Activated naive CD4-positive, alpha-beta T cell treated with anti-CD3 and anti-CD28 coated beads, Interleukin-2, amount 50 U/mL, for 24 hours (primary cell): ENCODE measurements around the gene COL28A1.

Experiments
- H3K27ac Mint-ChIP-seq: one replicate; pipeline ENCODE4 v1.8.0; 2021; ENCODE audit warnings: mild to moderate bottlenecking, mixed read lengths
- H3K27me3 Mint-ChIP-seq: one replicate; pipeline ENCODE4 v1.8.0; 2021; ENCODE audit warnings: mixed read lengths
- H3K36me3 Mint-ChIP-seq: one replicate; pipeline ENCODE4 v1.8.0; 2021; ENCODE audit warnings: mixed read lengths
- H3K4me1 Mint-ChIP-seq: one replicate; pipeline ENCODE4 v1.8.0; 2021; ENCODE audit warnings: mixed read lengths
- H3K4me3 Mint-ChIP-seq: one replicate; pipeline ENCODE4 v1.8.0; 2021; ENCODE audit warnings: mild to moderate bottlenecking, mixed read lengths
- H3K9me3 Mint-ChIP-seq: one replicate; pipeline ENCODE4 v1.8.0; 2021; ENCODE audit warnings: mixed read lengths

Gene COL28A1

DNA sequence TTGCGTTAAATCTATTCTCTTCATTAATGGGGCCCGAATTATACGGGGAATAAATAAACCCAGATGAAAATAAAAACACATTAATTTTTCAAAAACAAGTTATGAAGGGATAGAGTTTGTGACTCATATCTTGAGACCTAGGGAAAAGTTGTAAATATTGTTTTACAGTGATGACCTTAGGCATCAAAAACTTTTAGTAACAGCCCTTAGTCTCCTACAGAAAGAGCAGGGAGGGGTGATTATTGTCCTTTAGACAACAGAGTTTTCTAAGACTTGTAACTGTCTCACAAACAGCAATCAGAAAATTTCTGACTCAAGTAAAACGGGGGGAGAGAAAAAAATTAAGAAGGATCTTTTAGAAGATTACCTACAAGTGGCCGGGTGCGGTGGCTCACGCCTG is 102.7 kb downstream of the COL28A1 start:
- H3K27ac Mint-ChIP-seq, result no peak overlapping the region
- no peak overlapping the region for H3K4me3 Mint-ChIP-seq
- H3K9me3 Mint-ChIP-seq, result no peaks in the 10 kb centered on the region
- H3K27me3 Mint-ChIP-seq, result no peaks in the 10 kb centered on the region
- no peaks in the 10 kb centered on the region for H3K4me1 Mint-ChIP-seq
- H3K36me3 Mint-ChIP-seq, result no peaks in the 10 kb centered on the region

DNA sequence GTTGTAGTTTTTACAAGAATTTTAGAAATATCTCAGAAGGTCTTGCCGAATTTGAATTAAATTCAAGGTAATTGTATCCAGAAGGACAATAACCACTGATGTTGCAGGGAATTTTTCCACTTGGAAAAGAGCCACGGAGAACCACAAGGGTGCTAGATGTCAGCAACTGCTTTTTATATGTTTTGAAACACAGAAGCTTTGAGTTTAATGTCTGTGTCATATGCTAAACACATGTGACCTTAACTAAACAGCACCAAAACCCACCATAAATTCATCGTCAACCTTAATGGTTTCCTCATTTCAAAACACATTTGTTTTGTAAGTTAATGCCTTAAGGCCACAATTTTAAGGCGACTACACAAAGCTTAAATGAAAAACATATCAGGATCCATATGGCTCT is 106.9 kb downstream of the COL28A1 start:
- Mint-ChIP-seq H3K4me3 (no peak overlapping the region), H3K36me3 (no peaks in the 10 kb centered on the region), H3K27ac (no peak overlapping the region), H3K4me1 (peaks cover 13% of the 10 kb centered on the region), H3K9me3 (no peaks in the 10 kb centered on the region), H3K27me3 (no peaks in the 10 kb centered on the region)

DNA sequence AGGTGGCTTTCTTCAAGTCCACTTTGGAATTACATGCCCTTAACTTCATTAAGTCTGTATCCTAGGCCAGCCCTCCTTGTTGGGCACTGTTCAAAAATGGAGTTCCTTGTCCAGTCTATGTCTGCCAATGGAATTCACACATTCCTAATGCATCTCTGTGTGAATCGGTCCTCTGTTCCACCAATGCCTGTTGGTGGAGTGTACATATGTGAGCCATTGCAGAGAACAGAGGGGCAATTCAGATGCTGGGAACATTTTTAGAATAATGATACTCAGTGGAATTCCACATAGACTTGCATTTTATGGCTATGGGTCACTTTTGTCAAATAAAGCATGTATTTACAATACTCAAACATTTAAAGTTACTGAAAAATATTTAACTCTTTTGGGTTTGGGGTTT is 108.3 kb downstream of the COL28A1 start:
- no peaks in the 10 kb centered on the region for H3K36me3 Mint-ChIP-seq
- peaks cover 13% of the 10 kb centered on the region for H3K4me1 Mint-ChIP-seq
- no peaks in the 10 kb centered on the region for H3K27me3 Mint-ChIP-seq
- H3K27ac Mint-ChIP-seq, result no peak overlapping the region
- H3K9me3 Mint-ChIP-seq, result no peaks in the 10 kb centered on the region
- H3K4me3 Mint-ChIP-seq, result no peak overlapping the region

DNA sequence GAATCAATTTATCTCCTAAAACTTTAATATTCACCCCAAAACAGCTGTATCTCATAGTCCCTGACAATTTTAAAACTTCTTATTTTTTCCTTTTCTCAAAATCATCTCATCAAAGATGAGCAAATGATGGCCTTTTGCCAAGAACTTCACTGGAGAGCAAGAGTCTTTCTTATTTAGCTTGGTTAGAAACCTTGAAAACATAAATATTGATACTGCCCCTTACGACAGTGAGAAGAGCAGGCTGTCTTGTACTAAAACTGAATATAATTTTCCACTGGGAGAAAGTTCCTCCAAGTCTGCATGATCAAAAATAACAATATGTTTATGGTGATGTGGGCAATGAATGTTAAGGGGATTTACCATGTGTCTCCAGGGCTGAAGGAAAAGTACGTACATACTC is 109.0 kb downstream of the COL28A1 start:
- no peaks in the 10 kb centered on the region for H3K27me3 Mint-ChIP-seq
- peaks cover 13% of the 10 kb centered on the region for H3K4me1 Mint-ChIP-seq
- no peaks in the 10 kb centered on the region for H3K9me3 Mint-ChIP-seq

DNA sequence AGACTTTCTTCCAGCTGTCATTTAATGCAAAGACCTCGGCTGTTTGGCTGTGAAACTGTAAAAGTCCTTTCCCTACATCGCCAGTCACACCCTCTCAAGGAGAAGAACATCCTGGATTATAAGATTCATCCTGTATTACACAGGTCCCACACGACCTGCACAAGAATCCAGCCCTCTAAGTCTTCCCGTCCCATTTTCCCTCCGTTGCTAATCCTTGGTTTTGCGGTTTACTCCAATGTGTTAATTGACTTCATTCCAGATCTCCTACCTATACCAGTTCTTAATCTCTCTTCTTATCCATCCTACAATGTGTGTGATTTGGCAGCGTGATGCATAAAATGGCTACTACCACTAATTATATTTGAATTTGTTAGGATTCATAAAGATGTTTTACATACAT is 110.4 kb downstream of the COL28A1 start:
- Mint-ChIP-seq H3K4me3 (peak overlapping the region; percentile 11), H3K9me3 (no peaks in the 10 kb centered on the region), H3K27ac (no peak overlapping the region), H3K4me1 (peaks cover 13% of the 10 kb centered on the region), H3K36me3 (no peaks in the 10 kb centered on the region), H3K27me3 (no peaks in the 10 kb centered on the region)

More for the DNA sequence above, 109.0 kb downstream of the COL28A1 start:
- H3K4me3 Mint-ChIP-seq, result no peak overlapping the region
- no peak overlapping the region for H3K27ac Mint-ChIP-seq
- no peaks in the 10 kb centered on the region for H3K36me3 Mint-ChIP-seq

DNA sequence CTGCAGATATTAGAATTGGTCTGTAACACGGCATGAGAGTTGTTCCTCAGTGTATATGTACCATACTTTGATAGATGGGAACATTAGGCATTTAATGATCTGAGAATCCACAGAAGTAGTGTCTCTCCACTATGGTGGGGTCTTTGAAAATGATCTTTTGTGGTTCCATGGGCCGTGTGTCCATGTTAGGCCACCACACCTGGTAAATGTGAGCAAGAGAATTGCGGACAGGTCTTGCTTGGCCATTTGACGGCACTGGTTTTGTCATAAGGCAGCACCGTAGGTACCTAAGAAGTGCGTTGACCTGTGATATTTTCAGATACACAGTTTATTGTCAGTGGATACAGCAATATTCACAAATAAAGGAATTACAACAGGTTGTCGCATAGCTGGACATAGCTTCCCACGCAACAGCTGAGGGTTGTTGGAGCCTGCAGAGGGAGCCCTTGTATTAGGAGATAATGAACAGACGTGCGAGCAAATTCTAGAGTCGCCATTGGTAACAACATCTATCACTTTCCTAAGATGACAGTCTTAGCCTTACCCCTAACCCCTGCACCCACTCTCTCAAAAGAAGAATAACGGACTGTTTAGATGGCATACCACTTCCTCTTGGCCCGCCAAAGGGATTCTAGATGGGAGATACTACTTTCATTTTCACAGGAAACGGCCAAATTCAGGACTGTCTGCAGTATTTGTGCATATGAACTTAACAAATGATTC is 111.4 kb downstream of the COL28A1 start:
- H3K4me3 Mint-ChIP-seq, result peak overlapping the region; percentile 80
- no peaks in the 10 kb centered on the region for H3K9me3 Mint-ChIP-seq
- H3K27ac Mint-ChIP-seq, result no peak overlapping the region
- no peaks in the 10 kb centered on the region for H3K36me3 Mint-ChIP-seq
- H3K27me3 Mint-ChIP-seq, result no peaks in the 10 kb centered on the region
- peaks cover 13% of the 10 kb centered on the region for H3K4me1 Mint-ChIP-seq

DNA sequence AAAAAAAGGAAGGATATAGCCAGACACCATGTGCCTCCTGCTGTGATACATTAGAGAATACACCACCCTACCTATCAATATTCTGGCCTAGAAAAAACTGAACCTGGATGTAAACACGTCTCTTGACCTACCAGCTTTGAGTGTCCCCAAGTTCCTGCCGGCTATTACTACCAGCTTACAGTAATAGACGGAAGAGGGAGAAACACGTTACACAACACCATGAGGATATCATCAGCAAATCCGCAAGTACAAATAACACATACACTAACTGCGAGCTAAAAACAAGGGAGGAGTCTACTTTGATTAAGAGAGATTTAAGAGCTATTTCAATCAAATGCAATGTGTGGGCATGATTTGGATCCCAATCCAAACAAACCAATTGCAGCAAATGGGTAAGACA is 113.0 kb downstream of the COL28A1 start:
- H3K27me3 Mint-ChIP-seq, result no peaks in the 10 kb centered on the region
- no peak overlapping the region for H3K4me3 Mint-ChIP-seq
- no peak overlapping the region for H3K27ac Mint-ChIP-seq
- peaks cover 13% of the 10 kb centered on the region for H3K4me1 Mint-ChIP-seq
- H3K9me3 Mint-ChIP-seq, result no peaks in the 10 kb centered on the region
- no peaks in the 10 kb centered on the region for H3K36me3 Mint-ChIP-seq

DNA sequence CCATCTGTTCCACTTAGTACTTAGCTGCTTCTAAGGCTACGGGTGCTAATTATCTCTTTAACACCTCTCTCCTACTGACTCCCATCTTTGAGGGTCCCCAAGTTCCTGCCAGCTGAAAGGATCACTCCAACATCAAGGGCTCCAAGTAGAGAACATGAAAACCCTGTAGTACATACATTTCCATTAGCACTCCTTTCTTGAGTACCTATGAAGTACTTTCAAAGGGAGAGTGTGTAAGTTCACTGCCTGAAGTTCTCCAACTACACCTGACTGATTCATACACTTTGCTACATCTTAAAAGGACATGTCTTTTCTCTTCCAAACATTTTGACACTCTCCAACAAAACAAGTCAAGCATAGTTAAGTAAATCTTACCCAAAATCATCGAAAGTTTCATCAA is 113.8 kb downstream of the COL28A1 start:
- Mint-ChIP-seq H3K36me3 (no peaks in the 10 kb centered on the region), H3K27me3 (no peaks in the 10 kb centered on the region), H3K9me3 (no peaks in the 10 kb centered on the region), H3K4me1 (peaks cover 13% of the 10 kb centered on the region), H3K4me3 (no peak overlapping the region), H3K27ac (no peak overlapping the region)

DNA sequence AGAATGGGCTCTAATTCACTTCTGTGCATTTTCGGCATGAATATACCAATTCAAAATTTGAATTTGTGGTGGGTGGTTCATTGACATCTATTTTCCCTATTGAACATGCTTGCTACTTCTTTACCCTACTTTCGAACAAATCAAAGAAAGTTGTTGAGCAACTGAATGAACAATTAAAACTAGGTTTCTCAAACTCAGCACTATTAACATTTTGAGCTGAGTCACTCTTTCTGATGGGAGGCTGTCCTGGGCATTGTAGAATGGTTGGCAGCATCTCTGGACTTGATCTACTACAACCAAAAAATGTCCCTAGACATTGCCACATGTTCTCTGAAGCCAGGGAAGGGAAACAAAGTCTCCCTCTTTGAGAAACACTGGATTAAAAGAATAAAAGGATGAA is 116.7 kb downstream of the COL28A1 start:
- Mint-ChIP-seq H3K4me1 (peaks cover 6% of the 10 kb centered on the region), H3K36me3 (no peaks in the 10 kb centered on the region), H3K27ac (no peak overlapping the region), H3K9me3 (no peaks in the 10 kb centered on the region), H3K27me3 (no peaks in the 10 kb centered on the region), H3K4me3 (no peak overlapping the region)

DNA sequence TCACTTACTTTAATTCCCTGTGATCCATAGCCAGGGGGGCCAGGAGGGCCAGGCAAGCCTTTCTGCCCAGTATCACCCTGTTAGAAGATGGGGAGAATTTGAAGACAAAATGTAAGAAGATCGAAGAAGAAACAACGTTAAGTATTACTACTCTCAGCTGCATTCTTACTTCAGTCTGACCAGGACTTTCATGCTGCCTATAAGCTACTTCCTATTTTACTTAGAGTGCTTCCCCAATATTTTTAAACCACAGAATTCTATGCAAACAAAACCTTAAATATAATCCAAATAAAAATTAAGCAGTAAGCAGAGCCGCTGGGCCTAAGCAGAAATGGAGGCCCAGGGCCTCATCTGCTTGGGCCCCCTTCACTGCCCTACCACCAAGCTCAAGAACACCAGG is 117.8 kb downstream of the COL28A1 start:
- H3K4me1 Mint-ChIP-seq, result peaks cover 6% of the 10 kb centered on the region
- no peaks in the 10 kb centered on the region for H3K36me3 Mint-ChIP-seq
- no peaks in the 10 kb centered on the region for H3K27me3 Mint-ChIP-seq
- H3K27ac Mint-ChIP-seq, result no peak overlapping the region
- no peak overlapping the region for H3K4me3 Mint-ChIP-seq
- no peaks in the 10 kb centered on the region for H3K9me3 Mint-ChIP-seq

DNA sequence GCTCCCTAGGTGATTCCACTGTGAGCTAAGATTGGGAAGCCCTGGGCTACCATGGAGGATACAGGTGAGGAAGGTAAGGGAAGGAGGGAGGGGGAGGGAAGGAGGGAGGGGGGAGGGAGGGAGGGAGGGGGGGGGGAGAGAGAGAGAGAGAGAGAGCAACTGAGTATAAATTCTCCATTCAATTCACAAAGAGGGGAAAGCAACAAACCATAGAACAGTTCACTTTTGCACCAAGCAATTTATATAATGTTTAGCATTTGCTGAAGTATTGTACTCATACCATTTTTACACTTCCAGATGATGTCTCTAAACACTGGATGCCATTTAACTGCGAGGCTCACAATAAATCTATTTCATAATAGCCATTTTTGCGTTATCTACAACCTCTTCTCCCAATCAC is 118.3 kb downstream of the COL28A1 start:
- H3K27ac Mint-ChIP-seq, result no peak overlapping the region
- H3K36me3 Mint-ChIP-seq, result no peaks in the 10 kb centered on the region
- no peak overlapping the region for H3K4me3 Mint-ChIP-seq
- H3K4me1 Mint-ChIP-seq, result peaks cover 6% of the 10 kb centered on the region
- no peaks in the 10 kb centered on the region for H3K9me3 Mint-ChIP-seq
- no peaks in the 10 kb centered on the region for H3K27me3 Mint-ChIP-seq

DNA sequence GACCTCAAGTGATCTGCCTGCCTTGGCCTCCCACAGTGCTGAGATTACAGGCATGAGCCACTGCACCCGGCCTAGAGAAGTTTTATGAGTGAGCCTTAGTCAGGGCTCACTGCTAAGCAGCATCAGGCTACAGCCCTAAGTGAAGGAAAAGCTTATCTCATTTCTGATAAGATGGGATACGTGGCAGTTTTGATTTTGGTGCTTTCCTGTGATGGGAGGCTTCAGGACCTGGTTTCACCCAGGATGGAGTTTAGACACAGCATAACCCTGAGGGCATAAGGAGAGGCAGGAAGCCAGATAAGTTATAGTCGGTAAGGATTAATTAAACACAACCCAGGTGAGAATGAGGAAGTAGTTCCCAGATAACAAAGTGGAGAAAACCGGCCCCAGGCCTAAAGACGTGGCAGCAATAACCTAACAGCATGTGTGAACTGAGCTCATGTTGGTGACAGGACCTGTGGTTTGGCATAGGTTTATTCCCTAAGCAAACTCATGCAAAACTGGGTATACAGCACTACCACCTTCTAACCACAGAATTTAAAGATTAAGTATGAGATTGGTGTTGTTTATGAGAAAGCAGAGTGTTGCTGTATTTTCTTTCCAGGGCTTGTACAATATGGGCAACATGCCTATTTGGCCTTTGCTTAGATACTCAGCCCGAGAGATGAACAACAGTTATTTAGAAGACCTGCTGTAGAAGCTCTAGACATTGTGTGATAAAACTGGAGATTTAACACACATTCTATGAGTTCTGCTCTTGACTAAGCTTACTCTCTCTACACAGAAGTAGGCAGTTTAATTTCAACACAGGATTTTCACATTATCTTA is 119.4 kb downstream of the COL28A1 start:
- H3K9me3 Mint-ChIP-seq, result no peaks in the 10 kb centered on the region
- no peaks in the 10 kb centered on the region for H3K36me3 Mint-ChIP-seq
- H3K4me1 Mint-ChIP-seq, result peaks cover 6% of the 10 kb centered on the region
- no peak overlapping the region for H3K27ac Mint-ChIP-seq
- no peaks in the 10 kb centered on the region for H3K27me3 Mint-ChIP-seq
- H3K4me3 Mint-ChIP-seq, result no peak overlapping the region

DNA sequence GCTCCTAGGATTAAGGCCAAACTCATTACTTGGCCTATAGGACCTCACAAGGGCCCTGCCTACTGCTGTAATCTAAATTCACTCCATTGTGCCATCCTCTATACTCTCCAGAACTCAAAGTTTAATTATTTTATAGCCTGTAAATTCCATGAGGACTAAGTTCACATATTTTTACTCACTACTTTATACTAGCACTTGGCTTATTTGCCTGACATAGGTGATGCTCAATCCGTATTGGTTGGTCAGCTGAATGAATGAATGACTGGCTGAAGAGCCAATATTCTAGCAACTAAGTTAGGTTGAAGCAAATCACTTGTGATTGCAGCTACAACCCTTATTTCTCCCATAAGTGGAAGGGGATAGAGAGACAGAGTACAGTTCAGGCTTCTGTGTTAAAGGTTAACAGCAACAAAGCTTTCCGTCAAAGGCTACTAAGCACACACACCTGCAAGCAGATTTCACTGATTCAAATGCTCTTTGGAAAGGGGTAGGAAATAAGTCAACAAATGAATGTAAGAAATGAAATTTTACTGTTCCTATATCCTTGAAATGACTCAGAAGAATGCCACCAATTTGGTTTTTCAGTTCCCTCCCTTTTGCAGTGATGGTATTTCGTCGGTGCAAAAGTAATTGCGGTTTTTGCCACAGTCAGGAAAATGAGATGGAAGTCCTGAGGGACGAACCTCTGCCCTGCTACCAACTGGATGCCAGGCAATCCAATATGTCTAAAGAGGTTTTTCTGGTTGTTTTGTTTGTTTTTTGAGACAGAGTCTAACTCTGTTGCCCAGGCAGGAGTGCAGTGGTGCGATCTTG is 120.7 kb downstream of the COL28A1 start:
- Mint-ChIP-seq H3K36me3 (no peaks in the 10 kb centered on the region), H3K27ac (no peak overlapping the region), H3K4me3 (no peak overlapping the region), H3K4me1 (peaks cover 6% of the 10 kb centered on the region), H3K9me3 (no peaks in the 10 kb centered on the region), H3K27me3 (no peaks in the 10 kb centered on the region)

DNA sequence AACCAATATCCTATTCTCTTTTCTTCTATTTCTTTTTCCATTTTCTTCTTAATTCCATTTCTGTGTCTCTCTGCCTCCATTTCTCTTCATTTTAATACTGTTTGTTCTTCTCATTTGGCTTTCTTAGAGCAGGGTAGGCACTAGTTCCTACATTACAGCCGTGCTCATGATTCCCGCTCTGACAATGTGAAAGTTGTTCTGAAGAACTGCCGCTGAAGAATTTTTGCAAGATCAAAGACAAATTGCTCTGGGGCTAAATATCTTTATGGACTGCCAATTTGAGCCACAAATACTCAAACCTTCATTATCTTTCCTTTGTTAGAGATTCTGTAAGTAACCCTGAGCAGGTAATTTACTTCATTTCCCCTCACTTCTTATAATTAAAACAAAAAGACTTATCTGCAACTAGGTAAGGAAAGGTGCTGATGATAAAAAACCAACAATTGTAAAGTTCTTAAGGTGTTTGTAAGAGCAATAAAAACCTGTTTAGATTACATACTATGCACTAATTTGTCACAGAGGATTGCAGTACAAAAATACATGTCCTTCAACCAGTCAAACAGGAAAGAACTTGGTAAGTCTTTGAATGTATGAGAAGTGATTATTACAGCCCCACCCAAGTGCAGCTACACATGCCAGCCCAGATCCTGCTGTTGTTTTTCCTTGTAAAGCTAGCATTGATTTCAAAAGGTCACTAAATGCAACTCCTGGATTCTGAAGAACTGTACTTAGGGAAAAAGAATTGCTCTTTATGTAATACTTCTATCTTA is 127.5 kb downstream of the COL28A1 start:
- peaks cover 4% of the 10 kb centered on the region for H3K9me3 Mint-ChIP-seq
- peaks cover 3% of the 10 kb centered on the region for H3K36me3 Mint-ChIP-seq
- peaks cover 10% of the 10 kb centered on the region for H3K4me1 Mint-ChIP-seq
- no peaks in the 10 kb centered on the region for H3K27me3 Mint-ChIP-seq
- H3K4me3 Mint-ChIP-seq, result no peak overlapping the region
- no peak overlapping the region for H3K27ac Mint-ChIP-seq

DNA sequence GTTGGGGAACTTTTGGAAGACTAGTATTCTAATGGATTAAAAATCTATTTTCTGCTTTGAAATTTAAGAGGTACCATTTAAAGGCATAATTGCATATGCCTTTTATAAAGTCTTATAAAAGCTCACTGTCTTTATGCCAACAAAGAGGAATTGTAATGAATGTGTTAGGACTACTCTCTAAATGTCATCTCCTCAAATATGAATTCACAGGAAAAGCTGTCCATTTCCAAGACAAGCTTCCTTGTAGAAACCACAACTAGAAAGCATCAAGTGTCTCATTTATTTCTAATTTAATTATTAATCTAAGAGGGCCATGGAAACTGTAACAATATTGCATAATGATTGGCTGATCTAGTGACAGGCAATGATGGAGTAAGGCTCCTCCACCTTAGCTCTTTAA is 130.2 kb downstream of the COL28A1 start:
- H3K27me3 Mint-ChIP-seq, result no peaks in the 10 kb centered on the region
- peaks cover 10% of the 10 kb centered on the region for H3K4me1 Mint-ChIP-seq
- peaks cover 4% of the 10 kb centered on the region for H3K9me3 Mint-ChIP-seq
- peaks cover 3% of the 10 kb centered on the region for H3K36me3 Mint-ChIP-seq
- no peak overlapping the region for H3K4me3 Mint-ChIP-seq
- no peak overlapping the region for H3K27ac Mint-ChIP-seq
